OCI-LY3 (cell line): ENCODE results near the gene NOS1AP.

ENCODE experiments used
- EZH2phosphoT487 ChIP-seq: fragments of 200-600 bp; shearing (Covaris generic); IDR thresholded peaks from 2 replicates; pipeline ENCODE4 v1.6.1; 2018; ENCODE audit warnings: antibody characterized with exemption, mixed run types, low read depth
- TF ChIP-seq, protein P1 (sequence below): fragments of 200-600, 300-600 bp; sonication (generic); IDR thresholded peaks from 2 replicates; pipeline ENCODE4 v1.5.1; 2014; ENCODE audit warnings: antibody characterized with exemption, low read length, low read depth

DNA sequence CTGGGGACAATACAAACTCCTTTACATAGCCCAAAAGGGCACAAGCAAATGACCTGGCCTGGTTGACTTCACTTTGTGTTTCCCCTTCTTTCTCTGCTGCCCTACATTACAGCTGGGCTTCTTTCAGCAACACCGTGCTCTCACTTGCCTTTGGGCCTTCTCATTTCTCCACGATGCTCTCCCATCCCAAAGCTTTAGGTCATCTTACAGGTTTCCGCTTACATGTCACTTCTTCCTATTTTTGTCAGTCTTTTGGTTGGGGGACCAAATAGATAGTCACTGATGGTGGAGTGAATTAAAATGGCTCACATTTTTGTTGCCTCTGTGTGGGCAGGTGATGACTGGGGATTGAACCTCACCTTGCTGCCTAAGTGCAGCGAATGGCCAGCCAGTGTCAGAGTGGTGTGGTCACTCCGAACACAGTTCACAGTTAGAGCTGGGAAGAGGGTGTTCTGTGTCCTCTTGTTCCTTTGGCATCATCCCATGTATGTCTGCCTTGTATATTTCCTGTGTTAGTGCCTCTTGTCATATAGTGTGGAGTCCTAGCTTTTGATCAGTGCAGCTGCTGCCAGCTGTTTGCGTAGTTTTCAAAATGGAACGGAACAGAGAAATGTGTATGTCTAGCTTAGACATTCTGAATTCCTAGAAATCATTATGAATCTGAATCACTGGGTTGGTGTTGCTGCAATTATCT, 134.8 kb downstream of the NOS1AP start:
- TF ChIP-seq, protein P1, sequence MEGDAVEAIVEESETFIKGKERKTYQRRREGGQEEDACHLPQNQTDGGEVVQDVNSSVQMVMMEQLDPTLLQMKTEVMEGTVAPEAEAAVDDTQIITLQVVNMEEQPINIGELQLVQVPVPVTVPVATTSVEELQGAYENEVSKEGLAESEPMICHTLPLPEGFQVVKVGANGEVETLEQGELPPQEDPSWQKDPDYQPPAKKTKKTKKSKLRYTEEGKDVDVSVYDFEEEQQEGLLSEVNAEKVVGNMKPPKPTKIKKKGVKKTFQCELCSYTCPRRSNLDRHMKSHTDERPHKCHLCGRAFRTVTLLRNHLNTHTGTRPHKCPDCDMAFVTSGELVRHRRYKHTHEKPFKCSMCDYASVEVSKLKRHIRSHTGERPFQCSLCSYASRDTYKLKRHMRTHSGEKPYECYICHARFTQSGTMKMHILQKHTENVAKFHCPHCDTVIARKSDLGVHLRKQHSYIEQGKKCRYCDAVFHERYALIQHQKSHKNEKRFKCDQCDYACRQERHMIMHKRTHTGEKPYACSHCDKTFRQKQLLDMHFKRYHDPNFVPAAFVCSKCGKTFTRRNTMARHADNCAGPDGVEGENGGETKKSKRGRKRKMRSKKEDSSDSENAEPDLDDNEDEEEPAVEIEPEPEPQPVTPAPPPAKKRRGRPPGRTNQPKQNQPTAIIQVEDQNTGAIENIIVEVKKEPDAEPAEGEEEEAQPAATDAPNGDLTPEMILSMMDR, result no peak
- no peak for TF ChIP-seq EZH2phosphoT487
